ENCODE measurements around the gene TUBGCP6.
A peak's percentile ranks its signal among the peaks of the same experiment; 100 is the strongest.

Gene TUBGCP6

DNA sequence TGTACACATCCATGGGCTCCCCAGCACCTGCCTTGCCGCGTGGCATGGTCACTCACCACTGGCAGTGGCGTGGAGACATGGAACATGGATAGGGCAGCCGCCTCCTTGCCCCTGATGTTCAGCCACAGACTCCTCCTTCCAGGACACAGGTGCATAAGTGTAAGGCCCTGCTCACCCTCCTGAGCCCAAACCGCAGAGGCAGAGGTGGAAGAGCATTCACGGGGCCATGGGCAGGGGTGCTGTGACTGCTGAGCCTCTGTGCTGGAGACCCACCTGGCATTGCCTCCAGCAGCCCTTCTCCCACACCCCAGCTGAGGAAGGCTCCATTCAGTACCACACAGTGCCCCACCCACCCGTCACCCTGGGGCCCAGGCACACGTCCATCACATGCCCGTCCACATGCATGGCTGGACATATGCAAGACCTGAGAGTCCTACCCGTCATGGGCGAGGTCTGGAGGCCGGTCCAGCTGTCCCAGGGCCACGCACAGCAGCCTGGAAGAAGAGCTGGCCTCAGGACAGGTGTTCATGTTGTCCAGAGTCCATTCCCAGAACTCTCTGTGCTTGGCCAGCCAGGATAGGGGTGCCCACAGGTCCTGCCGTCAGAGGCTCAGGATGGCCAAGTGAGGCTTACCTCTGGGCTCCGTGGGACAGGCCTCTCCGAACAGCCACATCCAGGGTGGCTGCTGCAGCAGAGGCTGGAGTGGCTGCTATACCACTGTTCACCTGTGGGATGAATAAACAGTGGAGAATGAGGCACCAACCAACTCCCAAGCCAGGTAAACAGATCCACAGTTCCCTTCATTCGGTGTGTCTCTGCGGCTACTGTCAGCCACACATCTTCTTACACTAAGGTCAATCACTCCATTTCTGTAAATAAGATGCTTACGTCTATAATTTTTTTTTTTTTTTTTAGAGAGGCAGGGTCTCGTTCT lies 1.7 kb upstream of the TUBGCP6 start:
- Histone ChIP-seq H3K9me3 (ENCODE audit: control insufficient read depth in 5 of 5, low read length in 5 of 5) (no peaks in the 10 kb centered on the region), H3K9ac (ENCODE audit: low read length in 5 of 5) (peak overlapping the region in 4 of 5 donors; percentile 94 to 98 (median 95)), H3K4me3 (ENCODE audit: low read depth in 1 of 5, low read length in 5 of 5) (no peak overlapping the region), H3K27me3 (ENCODE audit: control insufficient read depth in 5 of 5, insufficient read depth in 4 of 5, low read length in 5 of 5) (no peaks in the 10 kb centered on the region), H3K27ac (ENCODE audit: low read depth, low read length) (no peak overlapping the region), H3K36me3 (ENCODE audit: control insufficient read depth in 5 of 5, insufficient read depth in 5 of 5, low read length in 5 of 5) (peaks cover 0 to 20% (median 15%) of the 10 kb centered on the region in 5 donors), H3K4me1 (ENCODE audit: control insufficient read depth in 5 of 5, insufficient read depth in 5 of 5, low read length in 5 of 5) (peaks cover 9 to 72% (median 59%) of the 10 kb centered on the region in 5 donors)

- Histone ChIP-seq H3K9ac (ENCODE audit: low read length in 5 of 5) (peak overlapping the region; percentile 68 to 99 (median 96)), H3K27me3 (ENCODE audit: control insufficient read depth in 5 of 5, insufficient read depth in 4 of 5, low read length in 5 of 5) (no peaks in the 10 kb centered on the region), H3K4me1 (ENCODE audit: control insufficient read depth in 5 of 5, insufficient read depth in 5 of 5, low read length in 5 of 5) (peaks cover 11 to 72% (median 59%) of the 10 kb centered on the region in 5 donors), H3K9me3 (ENCODE audit: control insufficient read depth in 5 of 5, low read length in 5 of 5) (no peaks in the 10 kb centered on the region), H3K27ac (ENCODE audit: low read depth, low read length) (peak overlapping the region; percentile 93), H3K4me3 (ENCODE audit: low read depth in 1 of 5, low read length in 5 of 5) (peak overlapping the region; percentile 68 to 99 (median 95)), H3K36me3 (ENCODE audit: control insufficient read depth in 5 of 5, insufficient read depth in 5 of 5, low read length in 5 of 5) (peaks cover 0 to 20% (median 15%) of the 10 kb centered on the region in 5 donors)
These were observed 620 bp upstream of the TUBGCP6 start for GRCh38 chr22:50245214-50246072.

DNA sequence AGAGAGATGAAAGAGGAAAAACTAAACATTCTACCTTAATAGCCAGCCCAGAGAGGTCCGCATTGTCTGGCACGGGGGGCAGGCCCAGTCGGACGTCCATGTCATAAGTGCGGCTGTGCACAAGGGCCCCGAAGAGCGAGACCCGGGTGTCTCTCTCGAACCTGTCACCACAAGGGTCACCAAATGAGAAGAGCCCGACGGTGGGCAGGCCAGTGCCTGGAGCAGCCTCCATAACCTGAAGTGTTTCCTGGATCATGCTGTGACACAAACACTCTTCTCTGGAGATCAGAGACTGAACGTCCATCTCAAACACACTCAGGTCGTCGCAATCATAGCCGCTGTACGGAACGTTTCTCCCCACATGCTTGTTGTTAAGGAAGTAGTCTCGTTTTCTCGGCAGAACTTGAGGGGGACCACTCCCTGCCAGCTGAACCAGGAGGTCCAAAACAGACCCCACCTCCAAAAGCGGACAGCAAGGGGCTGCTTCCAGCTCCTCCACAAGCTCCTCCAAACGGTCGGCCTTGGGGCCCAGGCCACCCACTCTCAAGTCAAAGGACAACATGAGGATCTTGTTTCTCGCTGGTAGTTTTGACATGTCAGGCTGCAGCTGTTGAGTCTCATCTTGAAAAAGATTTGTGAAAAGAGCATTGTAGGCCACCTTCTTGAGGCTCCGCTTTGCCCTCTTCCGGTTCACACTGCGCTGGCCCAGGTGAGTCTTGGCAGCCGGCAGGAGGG lies 971 bp downstream of the TUBGCP6 start:
- peak overlapping the region; percentile 93 for H3K27ac ChIP-seq (ENCODE audit: low read depth, low read length)
- H3K9ac ChIP-seq (ENCODE audit: low read length in 5 of 5) = peak overlapping the region; percentile 81 to 99 (median 96)
- no peaks in the 10 kb centered on the region for H3K9me3 ChIP-seq (ENCODE audit: control insufficient read depth in 5 of 5, low read length in 5 of 5)
- H3K4me3 ChIP-seq (ENCODE audit: low read depth in 1 of 5, low read length in 5 of 5) = peak overlapping the region; percentile 90 to 99 (median 95)
- H3K27me3 ChIP-seq (ENCODE audit: control insufficient read depth in 5 of 5, insufficient read depth in 4 of 5, low read length in 5 of 5) = no peaks in the 10 kb centered on the region
- peaks cover 0 to 34% (median 24%) of the 10 kb centered on the region in 5 donors for H3K36me3 ChIP-seq (ENCODE audit: control insufficient read depth in 5 of 5, insufficient read depth in 5 of 5, low read length in 5 of 5)
- H3K4me1 ChIP-seq (ENCODE audit: control insufficient read depth in 5 of 5, insufficient read depth in 5 of 5, low read length in 5 of 5) = peaks cover 5 to 59% (median 49%) of the 10 kb centered on the region in 5 donors

- H3K36me3 ChIP-seq (ENCODE audit: control insufficient read depth in 5 of 5, insufficient read depth in 5 of 5, low read length in 5 of 5) = peaks cover 0 to 39% (median 23%) of the 10 kb centered on the region in 5 donors
- peaks cover 5 to 54% (median 48%) of the 10 kb centered on the region in 5 donors for H3K4me1 ChIP-seq (ENCODE audit: control insufficient read depth in 5 of 5, insufficient read depth in 5 of 5, low read length in 5 of 5)
- H3K27me3 ChIP-seq (ENCODE audit: control insufficient read depth in 5 of 5, insufficient read depth in 4 of 5, low read length in 5 of 5) = no peaks in the 10 kb centered on the region
- no peaks in the 10 kb centered on the region for H3K9me3 ChIP-seq (ENCODE audit: control insufficient read depth in 5 of 5, low read length in 5 of 5)
- H3K9ac ChIP-seq (ENCODE audit: low read length in 5 of 5) = peak overlapping the region; percentile 40 to 69 (median 66)
- no peak overlapping the region for H3K27ac ChIP-seq (ENCODE audit: low read depth, low read length)
- H3K4me3 ChIP-seq (ENCODE audit: low read depth in 1 of 5, low read length in 5 of 5) = peak overlapping the region; percentile 38 to 99 (median 67)
These were observed 2.3 kb downstream of the TUBGCP6 start for GRCh38 chr22:50242406-50242949.

DNA sequence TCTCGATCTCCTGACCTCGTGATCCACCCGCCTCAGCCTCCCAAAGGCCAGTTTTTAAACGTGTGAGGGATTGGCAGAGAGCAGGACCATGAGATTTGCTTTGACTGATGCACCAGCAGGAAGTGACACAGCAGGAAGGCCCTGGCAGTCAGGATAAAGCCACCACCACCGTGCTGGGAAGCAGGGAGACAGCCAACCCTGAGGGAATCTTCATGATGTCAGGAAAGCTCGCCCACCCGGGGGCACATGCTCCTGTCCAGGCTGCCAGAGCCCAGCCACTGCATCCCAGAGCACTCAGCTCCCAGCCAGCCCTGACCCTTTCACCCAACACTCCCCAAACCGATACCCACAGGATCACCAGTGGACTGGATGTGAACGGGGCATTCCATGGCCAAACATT lies 6.1 kb downstream of the TUBGCP6 start:
- H3K27ac ChIP-seq (ENCODE audit: low read depth, low read length) = no peak overlapping the region
- no peak overlapping the region for H3K9ac ChIP-seq (ENCODE audit: low read length in 5 of 5)
- H3K4me1 ChIP-seq (ENCODE audit: control insufficient read depth in 5 of 5, insufficient read depth in 5 of 5, low read length in 5 of 5) = peaks cover 5 to 32% (median 28%) of the 10 kb centered on the region in 5 donors
- H3K36me3 ChIP-seq (ENCODE audit: control insufficient read depth in 5 of 5, insufficient read depth in 5 of 5, low read length in 5 of 5) = peaks cover 0 to 38% (median 30%) of the 10 kb centered on the region in 5 donors
- no peaks in the 10 kb centered on the region for H3K27me3 ChIP-seq (ENCODE audit: control insufficient read depth in 5 of 5, insufficient read depth in 4 of 5, low read length in 5 of 5)
- H3K9me3 ChIP-seq (ENCODE audit: control insufficient read depth in 5 of 5, low read length in 5 of 5) = no peaks in the 10 kb centered on the region
- no peak overlapping the region for H3K4me3 ChIP-seq (ENCODE audit: low read depth in 1 of 5, low read length in 5 of 5)

GRCh38 chr22:50236731-50237409 lies 8.0 kb downstream of the TUBGCP6 start:
- H3K27ac ChIP-seq (ENCODE audit: low read depth, low read length) = no peak overlapping the region
- H3K27me3 ChIP-seq (ENCODE audit: control insufficient read depth in 5 of 5, insufficient read depth in 4 of 5, low read length in 5 of 5) = no peaks in the 10 kb centered on the region
- peaks cover 2 to 14% (median 12%) of the 10 kb centered on the region in 5 donors for H3K4me1 ChIP-seq (ENCODE audit: control insufficient read depth in 5 of 5, insufficient read depth in 5 of 5, low read length in 5 of 5)
- no peaks in the 10 kb centered on the region for H3K9me3 ChIP-seq (ENCODE audit: control insufficient read depth in 5 of 5, low read length in 5 of 5)
- H3K4me3 ChIP-seq (ENCODE audit: low read depth in 1 of 5, low read length in 5 of 5) = no peak overlapping the region
- peaks cover 0 to 57% (median 43%) of the 10 kb centered on the region in 5 donors for H3K36me3 ChIP-seq (ENCODE audit: control insufficient read depth in 5 of 5, insufficient read depth in 5 of 5, low read length in 5 of 5)
- peak overlapping the region in 1 of 5 donors; percentile 23 for H3K9ac ChIP-seq (ENCODE audit: low read length in 5 of 5)

GRCh38 chr22:50233223-50233622 lies 11.6 kb downstream of the TUBGCP6 start:
- no peaks in the 10 kb centered on the region for H3K4me1 ChIP-seq (ENCODE audit: control insufficient read depth in 5 of 5, insufficient read depth in 5 of 5, low read length in 5 of 5)
- no peaks in the 10 kb centered on the region for H3K27me3 ChIP-seq (ENCODE audit: control insufficient read depth in 5 of 5, insufficient read depth in 4 of 5, low read length in 5 of 5)
- peaks cover 0 to 56% (median 44%) of the 10 kb centered on the region in 5 donors for H3K36me3 ChIP-seq (ENCODE audit: control insufficient read depth in 5 of 5, insufficient read depth in 5 of 5, low read length in 5 of 5)
- no peak overlapping the region for H3K9ac ChIP-seq (ENCODE audit: low read length in 5 of 5)
- no peak overlapping the region for H3K27ac ChIP-seq (ENCODE audit: low read depth, low read length)
- no peak overlapping the region for H3K4me3 ChIP-seq (ENCODE audit: low read depth in 1 of 5, low read length in 5 of 5)
- H3K9me3 ChIP-seq (ENCODE audit: control insufficient read depth in 5 of 5, low read length in 5 of 5) = no peaks in the 10 kb centered on the region

DNA sequence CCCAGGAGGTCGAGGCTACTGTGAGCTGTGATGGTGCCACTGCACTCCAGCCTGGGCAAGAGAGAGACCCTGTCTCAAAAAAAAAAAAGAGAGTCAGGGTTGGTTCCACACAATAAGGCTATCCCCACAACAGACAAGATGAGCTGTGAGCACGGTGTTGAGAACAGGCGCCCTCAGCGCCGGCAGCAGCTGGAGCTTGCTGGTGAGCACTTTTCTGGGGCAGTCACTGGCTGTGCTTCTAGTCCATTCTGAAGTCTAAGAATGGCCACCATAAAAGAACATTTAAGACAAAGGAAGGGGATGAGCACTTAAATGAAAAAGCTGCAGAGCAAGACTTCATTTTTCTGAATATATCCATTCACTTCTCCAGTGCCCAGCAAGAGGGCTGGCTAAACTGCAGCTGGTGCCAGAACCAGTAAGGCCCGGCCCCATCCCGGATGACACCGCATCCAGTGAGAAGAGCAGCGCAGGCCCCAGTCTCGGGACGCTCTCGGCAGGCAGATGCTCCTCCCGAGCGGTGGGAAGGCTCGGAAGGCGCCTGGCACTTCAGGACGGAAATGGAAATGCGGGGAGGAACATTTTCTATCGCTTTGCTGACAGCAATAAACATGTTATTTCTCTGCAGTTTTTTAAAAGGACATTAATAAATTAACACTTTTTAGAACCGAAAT lies 12.2 kb downstream of the TUBGCP6 start:
- H3K9me3 ChIP-seq (ENCODE audit: control insufficient read depth in 5 of 5, low read length in 5 of 5) = no peaks in the 10 kb centered on the region
- no peak overlapping the region for H3K27ac ChIP-seq (ENCODE audit: low read depth, low read length)
- H3K27me3 ChIP-seq (ENCODE audit: control insufficient read depth in 5 of 5, insufficient read depth in 4 of 5, low read length in 5 of 5) = no peaks in the 10 kb centered on the region
- no peak overlapping the region for H3K4me3 ChIP-seq (ENCODE audit: low read depth in 1 of 5, low read length in 5 of 5)
- no peaks in the 10 kb centered on the region for H3K4me1 ChIP-seq (ENCODE audit: control insufficient read depth in 5 of 5, insufficient read depth in 5 of 5, low read length in 5 of 5)
- peaks cover 0 to 59% (median 46%) of the 10 kb centered on the region in 5 donors for H3K36me3 ChIP-seq (ENCODE audit: control insufficient read depth in 5 of 5, insufficient read depth in 5 of 5, low read length in 5 of 5)
- H3K9ac ChIP-seq (ENCODE audit: low read length in 5 of 5) = no peak overlapping the region
